ENCODE measurements around the gene HEG1. TPM values are rescaled to one million over a fixed set of nuclear protein-coding genes. Genes with fewer than 3 reads are reported as not detected.

HEG1 gene
- total and polyA plus RNA-seq, 2 of the 8 experiments (the other 6 are each of a cell fraction or from before 2014, with no cell fraction given), result 5.3 to 9.7 TPM

GRCh38 chr3:124966521-124967445 lies 89.0 kb downstream of the HEG1 start (continued):
- TF ChIP-seq RFX5 (IDR thresholded peaks at IDR 0.05; ENCODE audit: borderline replicate concordance, low read depth, low read length) (no peak), KDM4A (IDR thresholded peaks at IDR 0.05; ENCODE audit: low read depth, low read length, severe bottlenecking) (no peak), CBX8 (IDR thresholded peaks at IDR 0.05; ENCODE audit: borderline replicate concordance, low read depth, low read length) (no peak), SIN3A (conservative IDR thresholded peaks at IDR 0.05 in 1 of 2, IDR thresholded peaks at IDR 0.05 in 1 of 2; ENCODE audit: low read depth in 1 of 2, low read length in 2 of 2) (no peak), GTF2F1 (IDR thresholded peaks at IDR 0.05; ENCODE audit: borderline replicate concordance, low read depth, low read length) (no peak), SUZ12 (IDR thresholded peaks at IDR 0.05; ENCODE audit: low read length) (no peak), SRF (IDR thresholded peaks at IDR 0.05; ENCODE audit: low read depth, low read length) (no peak), NANOG (IDR thresholded peaks at IDR 0.05; ENCODE audit: insufficient read depth, low read depth, low read length, poor library complexity, severe bottlenecking) (no peak)
- TF ChIP-seq, protein P1, sequence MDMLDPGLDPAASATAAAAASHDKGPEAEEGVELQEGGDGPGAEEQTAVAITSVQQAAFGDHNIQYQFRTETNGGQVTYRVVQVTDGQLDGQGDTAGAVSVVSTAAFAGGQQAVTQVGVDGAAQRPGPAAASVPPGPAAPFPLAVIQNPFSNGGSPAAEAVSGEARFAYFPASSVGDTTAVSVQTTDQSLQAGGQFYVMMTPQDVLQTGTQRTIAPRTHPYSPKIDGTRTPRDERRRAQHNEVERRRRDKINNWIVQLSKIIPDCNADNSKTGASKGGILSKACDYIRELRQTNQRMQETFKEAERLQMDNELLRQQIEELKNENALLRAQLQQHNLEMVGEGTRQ (IDR thresholded peaks at IDR 0.05; ENCODE audit: low read length), result no peak

Data from H1 (cell line).